Neural progenitor cell (in vitro differentiated cells): ENCODE measurements around the gene SUCO. TPM values are rescaled to one million over a fixed set of nuclear protein-coding genes. Genes with fewer than 3 reads are reported as not detected.

Source experiments
- DNase-seq: peaks from one replicate; pipeline ENCODE4 v3.0.0-alpha.2; 2016; ENCODE audit warnings: low spot score
- H2AFZ ChIP-seq: fragments of 200-600 bp; sonication (generic); replicated peaks from 2 replicates; pipeline ENCODE4 v1.6.1; 2016; ENCODE audit warnings: antibody characterized with exemption
- H3F3A ChIP-seq: fragments of 200-600 bp; sonication (generic); 2 replicates; pipeline ENCODE4 v1.6.1; 2016; ENCODE audit warnings: antibody characterized with exemption, low read depth
- H3K27ac ChIP-seq: fragments of 200-600 bp; sonication (generic); 2 replicates; pipeline ENCODE4 v1.5.1; 2016; ENCODE audit warnings: mild to moderate bottlenecking
- H3K27me3 ChIP-seq: fragments of 200-600 bp; sonication (generic); 2 replicates; pipeline ENCODE4 v1.6.1; 2016; ENCODE audit warnings: mild to moderate bottlenecking, moderate library complexity
- H3K36me3 ChIP-seq: fragments of 200-600 bp; sonication (generic); 2 replicates; pipeline ENCODE4 v1.5.1; 2016
- H3K4me1 ChIP-seq: fragments of 200-600 bp; sonication (generic); 2 replicates; pipeline ENCODE4 v1.6.1; 2016; ENCODE audit warnings: mixed run types
- H3K4me2 ChIP-seq: fragments of 200-600 bp; sonication (generic); 2 replicates; pipeline ENCODE4 v1.6.1; 2016
- H3K4me3 ChIP-seq: fragments of 200-600 bp; sonication (generic); 2 replicates; pipeline ENCODE4 v1.5.1; 2016
- H3K79me2 ChIP-seq: fragments of 200-600 bp; sonication (generic); 2 replicates; pipeline ENCODE4 v1.6.1; 2016; ENCODE audit warnings: low read depth
- H3K9ac ChIP-seq: fragments of 200-600 bp; sonication (generic); 2 replicates; pipeline ENCODE4 v1.6.1; 2016
- H3K9me3 ChIP-seq: fragments of 200-600 bp; sonication (generic); 2 replicates; pipeline ENCODE4 v1.5.1; 2016; ENCODE audit warnings: low read depth
- H4K20me1 ChIP-seq: fragments of 200-600 bp; sonication (generic); 2 replicates; pipeline ENCODE4 v1.6.1; 2016; ENCODE audit warnings: low read depth
- H3K27ac Mint-ChIP-seq: 3 replicates; pipeline ENCODE4 v1.8.0; 2021; ENCODE audit warnings: mixed read lengths
- H3K27me3 Mint-ChIP-seq: 2 replicates; pipeline ENCODE4 v1.8.0; 2022; ENCODE audit warnings: low read depth, mild to moderate bottlenecking, inconsistent platforms, moderate library complexity, mixed read lengths; ENCODE audit not compliant: insufficient read depth
- H3K36me3 Mint-ChIP-seq: 3 replicates; pipeline ENCODE4 v1.8.0; 2021; ENCODE audit warnings: mixed read lengths
- H3K4me1 Mint-ChIP-seq: 3 replicates; pipeline ENCODE4 v1.8.0; 2021; ENCODE audit warnings: mixed read lengths
- H3K4me3 Mint-ChIP-seq: 3 replicates; pipeline ENCODE4 v1.8.0; 2021; ENCODE audit warnings: mild to moderate bottlenecking, moderate library complexity, mixed read lengths
- H3K9me3 Mint-ChIP-seq: 3 replicates; pipeline ENCODE4 v1.8.0; 2020; ENCODE audit warnings: mixed read lengths
- CTCF ChIP-seq: fragments of 200-600 bp; sonication (generic); IDR thresholded peaks from 2 replicates; pipeline ENCODE4 v1.5.1; 2017; ENCODE audit warnings: antibody characterized with exemption, mild to moderate bottlenecking
- EZH2 ChIP-seq: fragments of 200-600 bp; sonication (generic); IDR thresholded peaks from 2 replicates; pipeline ENCODE4 v1.6.1; 2017; ENCODE audit warnings: antibody characterized with exemption, mild to moderate bottlenecking, moderate library complexity
- EZH2phosphoT487 ChIP-seq: fragments of 200-600 bp; sonication (generic); IDR thresholded peaks from 2 replicates; pipeline ENCODE4 v1.6.1; 2017; ENCODE audit warnings: antibody characterized with exemption
- total RNA-seq: library from RNA; depleted of rRNA; stranded (reverse); fragments of >200 nt; gene quantifications from 2 replicates; pipeline ENCODE4 v1.2.3, GENCODE V29; 2015; ENCODE audit warnings: low replicate concordance

SUCO gene
- total RNA-seq, 1 donor from 2014 or later: 109 TPM

DNA sequence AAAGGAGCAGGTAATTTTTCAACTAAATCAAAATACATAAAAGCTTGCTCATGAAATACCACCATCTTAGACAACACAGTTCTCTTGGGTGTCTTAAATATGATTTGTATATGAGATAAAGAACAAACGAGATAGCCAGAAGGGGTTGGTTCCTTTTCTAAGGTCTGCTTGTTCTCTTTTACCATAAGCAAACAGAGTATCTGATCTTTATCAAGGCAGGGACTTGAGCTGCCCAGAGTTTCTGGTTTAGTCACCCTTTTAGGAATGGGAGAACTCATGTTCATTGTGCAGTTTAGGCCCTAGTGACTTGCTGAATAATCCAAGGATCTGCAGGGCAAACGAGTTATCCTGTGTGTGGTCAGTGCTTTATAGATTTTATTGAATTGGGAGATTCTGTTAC, 3.0 kb upstream of the SUCO start:
- no peak overlapping the region for H3K27ac Mint-ChIP-seq
- no peak overlapping the region for H2AFZ ChIP-seq

DNA sequence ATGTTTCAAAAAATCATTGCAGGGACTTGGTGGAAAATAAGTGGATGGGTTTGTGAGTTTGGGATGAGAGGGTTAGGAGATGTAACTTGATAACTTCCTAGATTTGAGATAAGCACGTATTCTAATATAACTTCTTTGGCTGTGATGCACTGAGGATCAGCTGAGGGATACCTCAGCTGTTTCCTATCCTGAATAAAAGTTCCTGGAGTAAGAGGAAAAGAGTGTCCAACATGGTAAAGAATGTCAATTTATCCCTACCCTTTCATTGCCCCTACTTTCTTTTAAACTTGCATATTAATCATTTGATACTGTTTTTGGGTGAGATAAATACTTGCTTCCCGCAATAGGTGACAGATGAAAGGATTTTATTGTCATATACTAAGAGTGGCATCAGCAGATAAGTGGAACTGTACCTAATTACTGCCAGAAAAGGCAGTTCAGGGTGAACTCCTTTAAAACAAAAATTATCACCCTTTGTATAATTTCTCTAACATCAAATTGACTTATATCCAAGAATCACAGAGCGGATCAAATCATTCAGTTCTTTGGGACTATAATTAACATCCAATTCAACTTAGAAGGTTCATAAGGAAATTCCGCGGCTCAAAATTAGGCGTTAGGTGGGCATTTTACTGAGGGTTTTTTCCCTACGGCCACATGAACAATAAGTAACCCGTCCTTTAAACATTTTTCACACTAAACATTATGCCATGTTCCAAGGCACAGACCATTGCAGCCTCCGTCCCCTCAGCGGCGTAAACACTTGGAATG, 1.4 kb upstream of the SUCO start:
- Histone ChIP-seq H4K20me1 (peaks cover 30% of the 10 kb centered on the region), H3K4me1 (peaks cover 26% of the 10 kb centered on the region), H3K9me3 (no peaks in the 10 kb centered on the region), H3K79me2 (peaks cover 35% of the 10 kb centered on the region), H3K36me3 (no peaks in the 10 kb centered on the region), H3K27ac (peak overlapping the region; percentile 73), H3K9ac (peak overlapping the region; percentile 41), H3K4me3 (peak overlapping the region; percentile 89), H3K27me3 (peaks cover 20% of the 10 kb centered on the region), H3K4me2 (peak overlapping the region; percentile 87), H3F3A (peaks cover 10% of the 10 kb centered on the region), H2AFZ (peak overlapping the region; percentile 99)
- H3K27ac Mint-ChIP-seq: peak overlapping the region; percentile 100
- H3K4me1 Mint-ChIP-seq: peaks cover 27% of the 10 kb centered on the region
- no peak for TF ChIP-seq EZH2phosphoT487
- no peak for TF ChIP-seq EZH2
- no peak for TF ChIP-seq CTCF
- peaks cover 2% of the 10 kb centered on the region for H3K27me3 Mint-ChIP-seq
- peak overlapping the region; percentile 99 for H3K4me3 Mint-ChIP-seq
- H3K9me3 Mint-ChIP-seq: no peaks in the 10 kb centered on the region
- peaks cover 2% of the 10 kb centered on the region for H3K36me3 Mint-ChIP-seq
- DNase-seq: no peak

More for the DNA sequence above, 3.0 kb upstream of the SUCO start:
- H3K4me1 ChIP-seq: peaks cover 10% of the 10 kb centered on the region
- H3K79me2 ChIP-seq: peaks cover 19% of the 10 kb centered on the region
- Mint-ChIP-seq H3K4me3 (no peak overlapping the region), H3K27me3 (peaks cover 1% of the 10 kb centered on the region), H3K9me3 (no peaks in the 10 kb centered on the region), H3K36me3 (peaks cover under 1% of the 10 kb centered on the region), H3K4me1 (peaks cover 14% of the 10 kb centered on the region)
- TF ChIP-seq EZH2phosphoT487: no peak
- no peak for TF ChIP-seq EZH2
- TF ChIP-seq CTCF: no peak
- no peak overlapping the region for H3K9ac ChIP-seq
- no peak overlapping the region for H3K4me3 ChIP-seq
- no peak overlapping the region for H3K4me2 ChIP-seq
- H3K27ac ChIP-seq: no peak overlapping the region
- H4K20me1 ChIP-seq: peaks cover 14% of the 10 kb centered on the region
- H3K27me3 ChIP-seq: peaks cover 20% of the 10 kb centered on the region
- no peak for DNase-seq
- H3F3A ChIP-seq: peaks cover 10% of the 10 kb centered on the region
- H3K36me3 ChIP-seq: no peaks in the 10 kb centered on the region
- H3K9me3 ChIP-seq: no peaks in the 10 kb centered on the region

DNA sequence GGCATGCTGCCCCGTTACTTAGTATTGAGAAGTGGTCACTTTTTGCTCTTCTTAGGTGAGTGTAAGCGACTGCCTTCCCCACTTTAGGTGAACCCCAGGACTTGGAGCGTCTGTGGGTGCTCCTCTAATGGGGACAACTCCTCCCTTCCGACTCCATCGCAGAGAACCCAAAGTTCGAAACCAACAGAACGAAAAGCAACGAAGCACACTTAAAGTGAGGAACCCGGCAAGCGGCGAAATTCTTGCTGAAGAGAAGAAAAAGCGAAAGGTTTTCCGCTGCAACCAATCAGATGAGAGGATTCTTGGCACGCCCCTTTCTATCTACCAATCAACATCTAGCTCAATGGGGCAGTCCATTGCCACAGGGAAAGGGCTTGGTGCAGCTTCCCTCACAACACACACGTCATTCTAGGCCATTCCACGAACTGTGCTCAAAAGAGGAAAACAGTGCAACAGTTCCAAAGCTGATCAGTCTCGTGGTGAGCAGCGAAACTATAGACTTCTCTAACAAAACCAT, 709 bp upstream of the SUCO start:
- DNase-seq: peak; percentile 96
- H2AFZ ChIP-seq: peak overlapping the region; percentile 99
- H3K79me2 ChIP-seq: peaks cover 41% of the 10 kb centered on the region
- H3K27ac ChIP-seq: peak overlapping the region; percentile 73
- H3K36me3 ChIP-seq: no peaks in the 10 kb centered on the region
- Mint-ChIP-seq H3K4me3 (peak overlapping the region; percentile 99), H3K27me3 (peaks cover 2% of the 10 kb centered on the region), H3K36me3 (peaks cover 2% of the 10 kb centered on the region), H3K9me3 (no peaks in the 10 kb centered on the region), H3K4me1 (peaks cover 31% of the 10 kb centered on the region), H3K27ac (peak overlapping the region; percentile 100)
- H3K27me3 ChIP-seq: peaks cover 20% of the 10 kb centered on the region
- H3F3A ChIP-seq: peaks cover 10% of the 10 kb centered on the region
- peaks cover 32% of the 10 kb centered on the region for H3K4me1 ChIP-seq
- H3K9me3 ChIP-seq: no peaks in the 10 kb centered on the region
- H3K4me2 ChIP-seq: peak overlapping the region; percentile 87
- peak overlapping the region; percentile 89 for H3K4me3 ChIP-seq
- no peak for TF ChIP-seq EZH2phosphoT487
- TF ChIP-seq CTCF: no peak
- no peak for TF ChIP-seq EZH2
- peak overlapping the region; percentile 41 for H3K9ac ChIP-seq
- H4K20me1 ChIP-seq: peaks cover 37% of the 10 kb centered on the region
